Measurements from ENCODE around the gene GPR156.
"Not testable (repeated sequence)": the region's sequence is repeated elsewhere in the genome, so short reads cannot be mapped to it uniquely, and the experiment has no call there.

Gene GPR156

DNA sequence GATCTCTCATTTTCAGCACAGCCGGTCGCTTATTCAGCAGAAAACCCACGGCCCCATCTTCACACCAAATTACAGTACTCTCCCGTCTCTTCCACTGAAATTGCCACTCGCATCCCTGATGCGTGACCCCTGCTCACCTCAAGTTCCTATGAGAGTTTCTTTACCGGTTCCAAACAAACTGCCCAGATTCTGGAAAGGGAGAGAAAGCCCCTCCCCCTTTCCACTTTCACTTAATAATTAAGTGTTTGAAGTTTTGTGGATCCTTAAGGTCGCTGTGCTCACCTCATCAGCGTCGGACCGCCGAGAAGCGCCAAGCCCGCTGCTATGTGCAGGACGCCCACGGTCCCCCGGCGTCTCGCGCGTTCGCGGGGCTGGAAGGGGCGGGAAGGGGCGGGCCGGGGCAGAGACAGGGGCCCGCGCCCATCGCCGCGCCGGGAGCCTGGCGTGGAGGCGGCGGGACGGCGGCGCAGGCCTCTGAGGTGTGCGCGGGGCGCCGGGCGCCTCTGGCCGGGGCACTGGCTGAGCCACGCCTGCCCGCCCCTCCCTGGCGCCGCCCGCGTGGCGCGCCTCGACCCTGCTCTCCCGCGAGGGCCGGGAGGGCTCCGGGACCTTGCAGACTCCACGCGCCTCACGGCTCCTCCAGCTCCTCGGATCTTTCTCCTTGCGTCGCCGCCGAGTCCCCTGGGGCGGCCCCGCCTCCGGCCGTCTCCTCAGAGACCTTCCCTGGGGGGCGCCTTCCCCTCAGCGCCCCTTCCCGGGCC, at the start of gene GPR156:
GPR156 (minus strand) TSS at position 476 of the 761 bp plus-strand sequence. CDS start 41,124 bp downstream, outside the sequence.
- no peak for DNase-seq (ENCODE audit: extremely low read depth in 1 of 2, low read depth in 1 of 2)

GRCh38 chr3:120332646-120333045, 47.6 kb upstream of the GPR156 start:
- DNase-seq (ENCODE audit: extremely low read depth in 1 of 2, low read depth in 1 of 2) = no peak

GRCh38 chr3:120331076-120331475, 46.1 kb upstream of the GPR156 start:
- no peak for DNase-seq (ENCODE audit: extremely low read depth in 1 of 2, low read depth in 1 of 2)

DNA sequence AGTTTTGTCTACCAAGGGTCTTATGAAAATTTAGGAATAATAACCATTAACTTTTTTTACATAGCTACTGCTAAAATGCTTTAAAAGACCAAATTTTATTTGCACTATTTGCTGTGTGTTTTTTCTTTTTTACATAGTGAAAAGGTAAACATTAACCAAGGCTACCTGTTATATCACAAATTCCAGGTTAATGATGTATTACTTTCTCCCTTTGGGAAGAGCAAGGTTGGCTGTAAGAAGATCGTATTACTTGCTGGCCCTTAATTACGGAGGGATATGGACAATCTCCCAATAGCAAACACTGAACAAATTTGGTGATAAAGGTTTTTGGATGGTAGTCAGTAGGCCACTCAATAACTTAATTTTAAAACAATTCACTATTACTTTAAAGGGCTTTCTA, 41.8 kb upstream of the GPR156 start:
- no peak for DNase-seq (ENCODE audit: extremely low read depth in 1 of 2, low read depth in 1 of 2)

DNA sequence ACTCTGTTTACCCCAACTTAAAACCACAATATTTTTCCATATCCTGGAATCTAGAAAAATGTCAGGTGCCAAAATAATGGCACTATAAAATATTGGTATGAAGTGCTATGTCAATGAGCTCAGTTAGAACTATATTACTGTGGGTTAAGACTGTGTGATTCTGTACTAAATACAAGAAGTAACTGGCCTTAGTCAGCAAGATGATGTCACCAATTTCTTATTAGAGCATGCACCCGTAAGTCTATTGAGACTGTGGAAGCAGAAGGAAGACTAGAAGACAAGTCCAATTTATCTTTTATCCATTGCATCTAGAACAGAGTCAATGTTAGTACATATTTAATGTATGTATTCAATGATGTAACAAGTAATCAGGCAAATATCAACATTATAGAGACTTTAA, 39.2 kb upstream of the GPR156 start:
- no peak for DNase-seq (ENCODE audit: extremely low read depth in 1 of 2, low read depth in 1 of 2)

DNA sequence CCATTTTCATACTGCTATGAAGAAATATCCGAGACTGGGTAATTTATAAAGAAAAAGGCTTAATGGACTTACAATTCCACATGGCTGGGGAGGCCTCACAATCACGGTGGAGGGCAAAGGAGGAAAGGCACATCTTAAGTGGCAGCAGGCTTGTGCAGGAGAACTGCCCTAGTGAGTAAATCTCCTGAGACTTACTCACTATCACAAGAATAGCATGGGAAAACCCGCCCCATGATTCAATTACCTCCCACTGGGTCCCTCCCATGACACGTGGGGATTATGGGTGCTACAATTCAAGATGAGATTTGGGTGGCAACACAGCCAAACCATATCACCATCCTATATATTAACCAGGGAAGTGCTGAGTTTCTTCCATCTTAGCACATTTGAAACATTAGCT, 38.7 kb upstream of the GPR156 start:
- peak in 1 of 2 donors; percentile 16 for DNase-seq (ENCODE audit: extremely low read depth in 1 of 2, low read depth in 1 of 2)

- DNase-seq (ENCODE audit: extremely low read depth in 1 of 2, low read depth in 1 of 2) = no peak
Measured at GRCh38 chr3:120311863-120312794, 27.1 kb upstream of the GPR156 start.

DNA sequence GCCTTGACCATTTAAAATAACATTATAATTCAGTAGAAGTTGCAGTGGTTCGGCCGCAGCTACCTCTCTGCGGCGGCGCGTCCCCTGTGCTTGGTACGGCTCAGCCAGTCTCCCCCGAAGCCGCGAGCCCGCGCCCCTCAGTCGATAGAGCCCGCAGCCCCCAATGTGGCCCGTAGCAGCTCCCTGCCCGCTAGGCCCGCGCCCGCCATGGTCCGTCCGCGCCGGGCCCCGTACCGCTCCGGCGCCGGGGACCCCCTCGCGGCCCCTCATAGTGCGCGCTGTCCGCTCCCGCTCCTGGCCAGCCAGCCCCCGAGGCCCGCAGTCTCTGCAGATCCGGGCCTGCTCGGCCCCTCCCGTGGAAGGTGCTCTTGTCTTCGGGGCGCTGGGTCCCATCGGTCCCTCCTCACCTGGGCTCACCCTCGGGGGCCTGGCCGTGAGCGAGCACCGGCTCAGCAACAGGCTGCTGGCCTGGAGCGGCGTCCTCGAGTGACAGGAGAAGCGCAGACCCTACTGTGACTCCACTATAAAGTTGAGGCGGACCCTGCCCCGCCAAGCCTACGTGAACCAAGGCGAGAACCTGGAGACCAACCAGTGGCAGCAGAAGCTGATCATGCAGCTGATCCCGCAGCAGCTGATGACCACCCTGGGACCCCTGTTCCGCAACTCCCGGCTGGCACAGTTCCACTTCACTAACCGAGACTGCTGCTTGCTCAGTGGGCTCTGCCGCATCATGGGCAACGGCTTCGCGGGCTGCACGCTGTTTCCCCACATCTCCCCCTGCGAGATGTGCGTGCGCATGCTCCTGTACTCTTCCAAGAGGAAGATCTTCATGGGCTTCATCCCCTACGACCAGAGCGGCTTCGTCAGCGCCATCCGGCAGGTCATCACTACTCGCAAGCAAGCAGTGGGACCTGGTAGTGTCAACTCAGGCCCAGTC, 21.8 kb upstream of the GPR156 start:
- DNase-seq (ENCODE audit: extremely low read depth in 1 of 2, low read depth in 1 of 2) = no peak

GRCh38 chr3:120304616-120305015, 19.6 kb upstream of the GPR156 start:
- no peak for DNase-seq (ENCODE audit: extremely low read depth in 1 of 2, low read depth in 1 of 2)

DNA sequence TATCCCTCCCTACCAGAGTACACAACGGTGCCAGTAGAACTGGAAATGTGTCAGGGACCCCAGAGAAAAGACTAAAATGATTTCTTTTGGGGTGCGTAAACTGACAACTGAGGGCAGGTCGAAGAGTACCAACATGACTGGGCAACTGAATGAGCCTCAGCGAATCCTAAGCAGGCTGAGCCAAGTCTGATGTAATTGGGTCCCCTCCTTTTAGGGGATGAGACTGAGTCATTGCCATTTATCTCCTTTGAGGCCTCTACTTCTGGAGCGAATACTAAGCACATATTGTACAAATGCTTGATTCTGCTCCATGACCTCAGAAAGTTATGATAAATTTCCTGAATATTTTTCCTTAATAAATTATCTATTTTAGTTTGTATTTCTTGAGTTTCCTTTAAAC, 17.3 kb upstream of the GPR156 start:
- DNase-seq (ENCODE audit: extremely low read depth in 1 of 2, low read depth in 1 of 2) = no peak

DNA sequence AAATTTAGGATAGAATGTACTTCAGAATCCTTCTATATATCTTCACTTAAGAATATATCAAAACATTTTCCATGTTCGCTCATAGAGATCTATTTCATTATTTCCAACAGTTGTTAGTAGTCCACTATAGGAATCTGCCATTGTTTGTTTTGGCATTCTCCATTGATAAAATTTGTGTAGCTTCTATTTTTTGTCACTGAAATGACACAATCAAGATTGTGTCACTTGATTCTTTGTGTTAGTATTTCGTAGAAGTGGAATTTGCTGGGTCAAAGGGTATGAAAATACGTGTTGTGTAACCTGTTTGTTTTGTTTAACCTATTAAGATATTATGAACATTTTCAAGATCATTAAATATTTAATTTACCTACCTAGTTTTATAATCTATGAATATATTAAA, 15.9 kb upstream of the GPR156 start:
- no peak for DNase-seq (ENCODE audit: extremely low read depth in 1 of 2, low read depth in 1 of 2)

DNA sequence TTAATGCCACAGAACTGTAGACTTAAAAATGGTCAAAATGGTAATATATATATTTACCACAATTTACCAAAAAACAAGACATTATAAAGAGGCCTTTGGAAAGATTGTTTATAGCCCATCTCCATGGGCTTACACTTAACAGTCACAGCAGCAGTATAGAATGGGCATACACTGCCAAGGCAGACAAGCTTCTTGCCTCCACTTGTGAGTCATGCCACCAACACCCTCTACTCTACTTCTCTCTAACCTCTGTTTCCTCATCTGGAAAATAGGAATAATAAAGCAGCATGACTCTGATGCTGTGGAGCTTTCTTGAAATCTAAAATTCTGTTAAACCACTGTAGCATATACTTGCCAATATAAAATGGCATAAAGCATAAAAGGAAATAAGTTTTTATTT, 14.4 kb upstream of the GPR156 start:
- no peak for DNase-seq (ENCODE audit: extremely low read depth in 1 of 2, low read depth in 1 of 2)

DNA sequence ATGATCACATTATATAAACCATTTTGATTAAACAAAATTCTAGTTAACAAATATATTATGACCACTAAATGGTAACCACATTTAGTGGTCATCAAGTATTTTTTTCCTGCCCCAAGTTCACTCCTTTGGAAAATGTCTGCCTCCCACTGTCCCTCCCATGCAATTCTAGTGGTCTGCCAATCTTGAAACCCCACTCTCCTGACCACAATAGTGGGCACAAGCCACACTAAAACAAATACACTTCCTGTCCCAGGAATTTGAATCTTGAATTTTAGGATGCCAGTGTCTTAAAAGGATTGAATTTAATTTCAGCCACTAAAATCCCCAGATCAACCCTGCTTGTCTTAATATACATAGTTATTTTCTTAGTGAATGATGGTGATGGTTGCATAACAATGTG, 14.0 kb upstream of the GPR156 start:
- no peak for DNase-seq (ENCODE audit: extremely low read depth in 1 of 2, low read depth in 1 of 2)

GRCh38 chr3:120291552-120291951, 6.5 kb upstream of the GPR156 start:
- not testable (repeated sequence) for DNase-seq (ENCODE audit: extremely low read depth in 1 of 2, low read depth in 1 of 2)

DNA sequence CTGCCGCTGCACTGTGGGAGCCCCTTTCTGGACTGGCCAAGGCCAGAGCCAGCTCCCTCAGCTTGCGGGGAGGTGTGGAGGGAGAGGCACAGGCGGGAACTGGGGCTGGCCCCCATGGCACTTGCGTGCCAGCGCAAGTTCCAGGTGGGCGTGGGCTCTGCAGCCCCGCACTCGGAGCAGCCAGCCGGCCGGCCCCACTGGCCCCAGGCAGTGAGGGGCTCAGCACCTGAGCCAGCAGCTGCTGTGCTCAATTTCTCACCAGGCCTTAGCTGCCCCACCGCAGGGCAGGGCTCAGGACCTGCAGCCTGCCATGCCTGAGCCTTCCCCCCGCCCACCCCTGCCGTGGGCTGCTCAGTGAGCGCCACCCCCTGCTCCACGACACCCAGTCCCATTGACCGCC, 4.6 kb upstream of the GPR156 start:
- DNase-seq (ENCODE audit: extremely low read depth in 1 of 2, low read depth in 1 of 2) = no peak

GRCh38 chr3:120286465-120286864, 1.4 kb upstream of the GPR156 start:
- no peak for DNase-seq (ENCODE audit: extremely low read depth in 1 of 2, low read depth in 1 of 2)

DNA sequence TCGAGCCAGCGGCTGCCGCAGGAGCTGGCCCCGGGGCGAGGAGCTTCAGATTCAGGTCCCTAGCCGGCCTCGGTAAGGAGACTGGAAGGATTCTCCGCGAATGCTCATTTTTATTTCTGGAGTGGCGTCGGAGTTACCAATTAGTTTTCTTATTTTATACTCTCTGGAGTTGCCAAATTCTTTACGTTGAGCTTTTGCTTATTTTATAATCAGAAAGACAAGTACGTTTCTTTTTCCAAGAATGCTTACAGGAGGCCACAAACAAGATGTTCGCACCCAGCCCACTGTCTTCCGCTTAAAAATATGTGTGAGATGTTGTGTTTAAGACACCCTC, 453 bp upstream of the GPR156 start:
- no peak for DNase-seq (ENCODE audit: extremely low read depth in 1 of 2, low read depth in 1 of 2)

GRCh38 chr3:120281261-120281660, 3.8 kb downstream of the GPR156 start:
- no peak for DNase-seq (ENCODE audit: extremely low read depth in 1 of 2, low read depth in 1 of 2)

GRCh38 chr3:120280566-120280965, 4.5 kb downstream of the GPR156 start:
- DNase-seq (ENCODE audit: extremely low read depth in 1 of 2, low read depth in 1 of 2) = no peak

GRCh38 chr3:120280026-120280425, 5.0 kb downstream of the GPR156 start:
- no peak for DNase-seq (ENCODE audit: extremely low read depth in 1 of 2, low read depth in 1 of 2)

DNA sequence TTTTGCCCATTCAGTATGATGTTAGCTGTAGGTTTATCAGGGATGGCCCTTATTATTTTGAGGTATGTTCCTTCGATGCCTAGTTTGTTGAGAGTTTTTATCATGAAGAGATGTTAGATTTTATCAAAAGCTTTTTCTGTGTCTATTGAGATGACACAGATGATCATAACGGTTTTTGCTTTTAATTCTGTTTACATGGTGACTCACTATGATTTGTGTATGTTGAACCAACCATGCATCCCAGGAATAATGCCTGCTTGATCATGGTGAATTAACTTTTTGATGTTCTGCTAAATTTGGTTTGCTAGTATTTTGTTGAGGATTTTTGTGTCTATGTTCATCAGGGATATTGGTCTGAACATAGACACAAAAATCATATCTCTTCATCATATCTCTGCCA, 8.3 kb downstream of the GPR156 start:
- DNase-seq (ENCODE audit: extremely low read depth in 1 of 2, low read depth in 1 of 2) = no peak

All from stimulated activated CD8-positive, alpha-beta memory T cell treated with anti-CD3 and anti-CD28 coated beads, Interleukin-7, amount 100 ng/mL, for 48 hours (primary cell).